K562 (cell line): ENCODE measurements around the gene CKMT1A.

ENCODE experiments used
- MYC ChIP-seq, 2 experiments: fragments of 250-450 bp in 1 of 2; sonication (Bioruptor Pico) in 1 of 2; IDR thresholded peaks; 2 replicates each; pipeline versions ENCODE4 v1.5.1 to v1.6.1; 2012 to 2021; ENCODE audit warnings: low read depth in 2 of 2, borderline replicate concordance in 1 of 2, improper control_type of control experiment in 1 of 2, low read length in 1 of 2, mild to moderate bottlenecking in 1 of 2, moderate library complexity in 1 of 2
- NFYB ChIP-seq: IDR thresholded peaks from 2 replicates; pipeline ENCODE4 v1.6.1; 2011; ENCODE audit warnings: mild to moderate bottlenecking, moderate library complexity; ENCODE audit not compliant: insufficient read length; ENCODE audit errors: extremely low read depth
- PCBP1 ChIP-seq: fragments of 200-400 bp; formaldehyde crosslinking; IDR thresholded peaks from 2 replicates; pipeline ENCODE4 v1.6.1; 2018; ENCODE audit warnings: mild to moderate bottlenecking, low read depth, low read length; ENCODE audit not compliant: poor library complexity, severe bottlenecking
- SRSF9 ChIP-seq: fragments of 200-400 bp; formaldehyde crosslinking; IDR thresholded peaks from 2 replicates; pipeline ENCODE4 v1.6.1; 2017; ENCODE audit warnings: low read depth, low read length, borderline replicate concordance
- ZFP1 ChIP-seq: fragments of 450-650 bp; formaldehyde crosslinking; IDR thresholded peaks from 2 replicates; pipeline ENCODE4 v1.4.0; 2020; ENCODE audit warnings: mild to moderate bottlenecking, mixed read lengths
- TF ChIP-seq, protein P1 (sequence below): fragments of 250-450 bp; sonication (Bioruptor Pico); IDR thresholded peaks from 2 replicates; pipeline ENCODE4 v1.5.0; 2022; ENCODE audit warnings: mild to moderate bottlenecking
- TF ChIP-seq, protein P2 (sequence below), 3 experiments: IDR thresholded peaks in 2 of 3; conservative IDR thresholded peaks in 1 of 3; 2 replicates each; pipeline ENCODE4 v1.5.1; 2011 to 2012; ENCODE audit warnings: low read length in 3 of 3, mild to moderate bottlenecking in 3 of 3, control low read depth in 2 of 3, improper control_type of control experiment in 1 of 3, inconsistent platforms in 1 of 3, low read depth in 1 of 3, mixed read lengths in 1 of 3, moderate library complexity in 1 of 3; ENCODE audit not compliant: insufficient read depth in 2 of 3

DNA sequence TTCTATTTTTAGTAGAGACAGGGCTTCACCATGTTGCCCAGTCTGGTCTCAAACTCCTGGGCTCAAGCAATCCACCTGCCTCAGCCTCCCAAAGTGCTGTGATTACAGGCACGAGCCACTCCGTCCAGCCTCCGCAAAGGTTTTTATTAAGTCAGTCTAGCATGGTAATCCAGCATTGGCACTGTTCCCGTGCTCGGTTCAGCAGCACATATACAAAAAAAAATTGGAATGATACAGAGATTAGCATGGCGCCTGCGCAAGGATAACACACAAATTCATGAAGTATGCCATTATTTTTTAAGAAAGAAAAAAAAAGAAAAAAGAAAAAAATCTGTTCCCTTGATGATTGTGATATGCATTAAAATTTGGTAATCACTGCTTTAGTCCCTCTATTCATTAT lies 8.5 kb downstream of the CKMT1A start:
- TF ChIP-seq, protein P1, sequence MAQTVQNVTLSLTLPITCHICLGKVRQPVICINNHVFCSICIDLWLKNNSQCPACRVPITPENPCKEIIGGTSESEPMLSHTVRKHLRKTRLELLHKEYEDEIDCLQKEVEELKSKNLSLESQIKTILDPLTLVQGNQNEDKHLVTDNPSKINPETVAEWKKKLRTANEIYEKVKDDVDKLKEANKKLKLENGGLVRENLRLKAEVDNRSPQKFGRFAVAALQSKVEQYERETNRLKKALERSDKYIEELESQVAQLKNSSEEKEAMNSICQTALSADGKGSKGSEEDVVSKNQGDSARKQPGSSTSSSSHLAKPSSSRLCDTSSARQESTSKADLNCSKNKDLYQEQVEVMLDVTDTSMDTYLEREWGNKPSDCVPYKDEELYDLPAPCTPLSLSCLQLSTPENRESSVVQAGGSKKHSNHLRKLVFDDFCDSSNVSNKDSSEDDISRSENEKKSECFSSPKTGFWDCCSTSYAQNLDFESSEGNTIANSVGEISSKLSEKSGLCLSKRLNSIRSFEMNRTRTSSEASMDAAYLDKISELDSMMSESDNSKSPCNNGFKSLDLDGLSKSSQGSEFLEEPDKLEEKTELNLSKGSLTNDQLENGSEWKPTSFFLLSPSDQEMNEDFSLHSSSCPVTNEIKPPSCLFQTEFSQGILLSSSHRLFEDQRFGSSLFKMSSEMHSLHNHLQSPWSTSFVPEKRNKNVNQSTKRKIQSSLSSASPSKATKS (CRISPR knock-in tag) = no peak
- TF ChIP-seq SRSF9 = no peak
- TF ChIP-seq NFYB = no peak
- no peak for TF ChIP-seq ZFP1 (CRISPR knock-in tag)
- TF ChIP-seq, protein P2, sequence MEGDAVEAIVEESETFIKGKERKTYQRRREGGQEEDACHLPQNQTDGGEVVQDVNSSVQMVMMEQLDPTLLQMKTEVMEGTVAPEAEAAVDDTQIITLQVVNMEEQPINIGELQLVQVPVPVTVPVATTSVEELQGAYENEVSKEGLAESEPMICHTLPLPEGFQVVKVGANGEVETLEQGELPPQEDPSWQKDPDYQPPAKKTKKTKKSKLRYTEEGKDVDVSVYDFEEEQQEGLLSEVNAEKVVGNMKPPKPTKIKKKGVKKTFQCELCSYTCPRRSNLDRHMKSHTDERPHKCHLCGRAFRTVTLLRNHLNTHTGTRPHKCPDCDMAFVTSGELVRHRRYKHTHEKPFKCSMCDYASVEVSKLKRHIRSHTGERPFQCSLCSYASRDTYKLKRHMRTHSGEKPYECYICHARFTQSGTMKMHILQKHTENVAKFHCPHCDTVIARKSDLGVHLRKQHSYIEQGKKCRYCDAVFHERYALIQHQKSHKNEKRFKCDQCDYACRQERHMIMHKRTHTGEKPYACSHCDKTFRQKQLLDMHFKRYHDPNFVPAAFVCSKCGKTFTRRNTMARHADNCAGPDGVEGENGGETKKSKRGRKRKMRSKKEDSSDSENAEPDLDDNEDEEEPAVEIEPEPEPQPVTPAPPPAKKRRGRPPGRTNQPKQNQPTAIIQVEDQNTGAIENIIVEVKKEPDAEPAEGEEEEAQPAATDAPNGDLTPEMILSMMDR (IDR thresholded peaks at IDR 0.05 in 2 of 3, conservative IDR thresholded peaks at IDR 0.05 in 1 of 3; ENCODE audit: insufficient read depth in 2 of 3, low read depth in 1 of 3, low read length in 3 of 3) = no peak
- no peak for TF ChIP-seq MYC (IDR thresholded peaks at IDR 0.05; ENCODE audit: low read depth, low read length)
- no peak for TF ChIP-seq MYC (CRISPR knock-in tag; IDR thresholded peaks at IDR 0.05; ENCODE audit: borderline replicate concordance, low read depth)
- TF ChIP-seq PCBP1 = no peak
